Smooth muscle cell (in vitro differentiated cells): Measurements from ENCODE around the gene WHAMM. TPM values are rescaled to one million over a fixed set of nuclear protein-coding genes. Genes with fewer than 3 reads are reported as not detected.

ENCODE experiments used
- DNase-seq: peaks from one replicate; lab custom pipeline; 2025; ENCODE audit not compliant: unreplicated experiment; lab: John Stamatoyannopoulos, UW
- H2AFZ ChIP-seq: fragments of 200-600 bp; sonication (generic); 2 replicates; pipeline ENCODE4 v1.6.0; 2016; ENCODE audit warnings: antibody characterized with exemption, low read depth, mild to moderate bottlenecking
- H3F3A ChIP-seq: fragments of 200-600 bp; sonication (generic); 2 replicates; pipeline ENCODE4 v1.6.0; 2017; ENCODE audit warnings: antibody characterized with exemption, low read depth
- H3K27ac ChIP-seq: fragments of 200-600 bp; sonication (generic); 2 replicates; pipeline ENCODE4 v1.5.1; 2016; ENCODE audit warnings: low read depth, mild to moderate bottlenecking
- H3K27me3 ChIP-seq: fragments of 200-600 bp; sonication (generic); 2 replicates; pipeline ENCODE4 v1.6.1; 2016; ENCODE audit warnings: low read depth, mild to moderate bottlenecking
- H3K36me3 ChIP-seq: fragments of 200-600 bp; sonication (generic); 2 replicates; pipeline ENCODE4 v1.5.1; 2016; ENCODE audit warnings: low read depth
- H3K4me1 ChIP-seq: fragments of 200-600 bp; sonication (generic); 2 replicates; pipeline ENCODE4 v1.5.1; 2016; ENCODE audit warnings: low read depth
- H3K4me2 ChIP-seq: fragments of 200-600 bp; sonication (generic); 2 replicates; pipeline ENCODE4 v1.6.0; 2016; ENCODE audit warnings: mild to moderate bottlenecking
- H3K4me3 ChIP-seq: fragments of 200-600 bp; sonication (generic); 2 replicates; pipeline ENCODE4 v1.5.1; 2016; ENCODE audit warnings: mild to moderate bottlenecking
- H3K79me2 ChIP-seq: fragments of 200-600 bp; sonication (generic); 2 replicates; pipeline ENCODE4 v1.6.0; 2016; ENCODE audit warnings: low read depth, mild to moderate bottlenecking
- H3K9ac ChIP-seq: fragments of 200-600 bp; sonication (generic); 2 replicates; pipeline ENCODE4 v1.6.0; 2016; ENCODE audit warnings: low read depth
- H3K9me3 ChIP-seq: fragments of 200-600 bp; sonication (generic); replicated peaks from 2 replicates; pipeline ENCODE4 v1.5.1; 2016; ENCODE audit warnings: low read depth
- H4K20me1 ChIP-seq: fragments of 200-600 bp; sonication (generic); 2 replicates; pipeline ENCODE4 v1.6.0; 2016; ENCODE audit warnings: low read depth
- CTCF ChIP-seq: fragments of 200-600 bp; sonication (generic); IDR thresholded peaks from 2 replicates; pipeline ENCODE4 v1.5.1; 2017; ENCODE audit warnings: borderline replicate concordance, mild to moderate bottlenecking, antibody characterized with exemption; ENCODE audit not compliant: insufficient read depth, poor library complexity, severe bottlenecking
- WGBS: methylation state at CpG from one replicate; pipeline ENCODE4 v1.1.7; 2016; ENCODE audit warnings: low lambda C conversion rate; 5-methylcytosine and 5-hydroxymethylcytosine counted together
- polyA plus RNA-seq: library from polyadenylated mRNA; unstranded; fragments of >200 nt; fragmentation: Nextera tagmentation; extraction: Ambion mirVana; gene quantifications from 2 replicates; pipeline ENCODE4 v1.2.1, GENCODE V29; 2016
- total RNA-seq: library from RNA; depleted of rRNA; stranded (reverse); fragments of >200 nt; gene quantifications from 2 replicates; pipeline ENCODE4 v1.2.3, GENCODE V29; 2014

Gene WHAMM
- total and polyA plus RNA-seq, 2 experiments from 2014 or later, result 2.2 to 4.1 TPM

DNA sequence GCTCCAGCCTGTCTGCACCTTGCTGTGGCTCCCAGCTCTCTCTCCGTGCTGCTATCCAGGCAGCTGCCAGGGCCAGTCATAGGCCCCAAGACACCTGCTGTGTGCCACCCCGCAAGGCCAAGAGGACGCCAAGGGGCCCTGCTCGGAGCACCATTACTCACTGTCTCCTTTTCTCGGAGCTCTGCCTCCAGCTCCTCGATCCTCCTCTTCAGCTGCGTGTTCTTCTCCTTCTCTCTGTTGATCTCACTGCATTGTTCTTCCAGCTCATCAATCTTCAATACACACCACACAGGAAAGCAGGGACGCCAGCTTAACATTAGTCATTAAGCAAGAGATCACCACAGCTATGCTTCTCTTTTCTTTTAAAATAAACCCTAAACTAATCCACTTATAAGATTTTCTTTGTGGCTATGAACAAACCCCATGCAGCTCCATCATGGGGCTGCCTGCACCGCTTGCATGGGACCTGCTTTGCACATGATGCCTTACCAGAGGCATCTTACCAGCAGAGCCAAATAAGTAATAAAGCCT lies 42.6 kb downstream of the WHAMM start:
- H3K36me3 ChIP-seq, result no peaks in the 10 kb centered on the region
- no peak for TF ChIP-seq CTCF
- DNase-seq, result no peak
- H3K4me1 ChIP-seq, result peaks cover 7% of the 10 kb centered on the region
- no peak overlapping the region for H3K27ac ChIP-seq
- 89% methylated on average over 9 of the region's 9 CpGs for WGBS
- no peak overlapping the region for H3K4me2 ChIP-seq
- no peaks in the 10 kb centered on the region for H4K20me1 ChIP-seq
- no peaks in the 10 kb centered on the region for H3K9me3 ChIP-seq
- no peak overlapping the region for H3K9ac ChIP-seq
- no peak overlapping the region for H3K4me3 ChIP-seq
- no peaks in the 10 kb centered on the region for H3K27me3 ChIP-seq
- no peak overlapping the region for H2AFZ ChIP-seq
- no peaks in the 10 kb centered on the region for H3F3A ChIP-seq
- no peaks in the 10 kb centered on the region for H3K79me2 ChIP-seq

DNA sequence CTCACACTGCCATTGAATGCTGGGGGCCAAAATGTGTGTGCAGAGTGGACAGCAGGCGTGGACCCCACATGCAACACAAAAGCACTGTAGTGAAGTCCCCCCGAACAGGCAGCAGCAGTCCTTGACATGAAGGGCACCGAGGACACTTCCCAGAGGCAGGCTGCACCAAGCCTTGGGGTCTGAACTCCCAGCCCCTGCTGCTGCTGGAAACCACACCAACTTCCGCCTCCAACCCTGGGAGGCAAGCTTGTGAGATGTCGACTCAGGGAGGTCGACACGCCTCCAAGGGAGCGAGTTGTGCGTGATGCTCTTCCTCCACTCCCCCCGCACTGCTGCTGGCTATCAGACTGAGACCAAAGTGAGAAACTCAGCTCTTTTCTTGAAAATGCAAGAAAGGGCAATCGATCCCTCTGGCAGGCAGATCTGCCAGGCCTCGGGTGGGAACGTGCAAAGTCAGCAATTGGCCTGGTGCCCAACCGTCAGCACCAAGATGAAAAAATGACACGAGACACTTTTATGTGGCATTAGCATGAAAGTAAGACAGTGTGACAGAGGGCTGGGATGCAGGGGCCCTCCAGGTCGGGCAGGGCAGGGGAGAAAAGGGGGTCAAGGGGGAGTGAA lies 43.6 kb downstream of the WHAMM start:
- no peak overlapping the region for H3K4me2 ChIP-seq
- WGBS, result 86% methylated on average over 16 of the region's 16 CpGs

GRCh38 chr15:82854554-82854953 lies 45.1 kb downstream of the WHAMM start:
- no peak for TF ChIP-seq CTCF
- 91% methylated on average over 21 of the region's 21 CpGs for WGBS

More for the DNA sequence above, 43.6 kb downstream of the WHAMM start:
- H3K9ac ChIP-seq, result no peak overlapping the region
- H3K27ac ChIP-seq, result no peak overlapping the region
- H3F3A ChIP-seq, result no peaks in the 10 kb centered on the region
- no peak for DNase-seq
- H3K27me3 ChIP-seq, result no peaks in the 10 kb centered on the region
- H3K4me3 ChIP-seq, result no peak overlapping the region
- H3K36me3 ChIP-seq, result no peaks in the 10 kb centered on the region
- peaks cover 7% of the 10 kb centered on the region for H3K4me1 ChIP-seq
- TF ChIP-seq CTCF, result no peak
- H3K9me3 ChIP-seq, result no peaks in the 10 kb centered on the region
- no peak overlapping the region for H2AFZ ChIP-seq
- no peaks in the 10 kb centered on the region for H3K79me2 ChIP-seq
- H4K20me1 ChIP-seq, result no peaks in the 10 kb centered on the region

More at GRCh38 chr15:82854554-82854953, 45.1 kb downstream of the WHAMM start:
- DNase-seq, result no peak
- Histone ChIP-seq H3F3A (no peaks in the 10 kb centered on the region), H3K4me2 (no peak overlapping the region), H3K4me1 (peaks cover 7% of the 10 kb centered on the region), H3K27me3 (no peaks in the 10 kb centered on the region), H3K27ac (no peak overlapping the region), H3K79me2 (no peaks in the 10 kb centered on the region), H3K36me3 (no peaks in the 10 kb centered on the region), H4K20me1 (no peaks in the 10 kb centered on the region), H3K9me3 (no peaks in the 10 kb centered on the region), H2AFZ (no peak overlapping the region), H3K4me3 (no peak overlapping the region), H3K9ac (no peak overlapping the region)
